Activated naive CD4-positive, alpha-beta T cell treated with anti-CD3 and anti-CD28 coated beads for 36 hours (primary cell): ENCODE measurements around the gene RAB44. TPM values are rescaled to one million over a fixed set of nuclear protein-coding genes. Genes with fewer than 3 reads are reported as not detected.
A peak's percentile ranks its signal among the peaks of the same experiment; 100 is the strongest.

Experiments used
- CTCF ChIA-PET: fragments of 350-600 bp; sonication (Branson Sonifier 250); formaldehyde crosslinking; loops from one replicate; lab custom pipeline; 2021; ENCODE audit warnings: antibody characterized with exemption; lab: Charles Lee
- DNase-seq: peaks from one replicate; pipeline ENCODE4 v3.0.0-alpha.2; 2020
- H3K27ac Mint-ChIP-seq: one replicate; pipeline ENCODE4 v1.8.0; 2021; ENCODE audit warnings: mild to moderate bottlenecking, mixed read lengths
- H3K27me3 Mint-ChIP-seq: one replicate; pipeline ENCODE4 v1.8.0; 2021; ENCODE audit warnings: low read depth, mixed read lengths
- H3K36me3 Mint-ChIP-seq: one replicate; pipeline ENCODE4 v1.8.0; 2021; ENCODE audit warnings: low read depth, mixed read lengths
- H3K4me1 Mint-ChIP-seq: one replicate; pipeline ENCODE4 v1.8.0; 2021; ENCODE audit warnings: low read depth, mixed read lengths
- H3K4me3 Mint-ChIP-seq: one replicate; pipeline ENCODE4 v1.8.0; 2021; ENCODE audit warnings: mild to moderate bottlenecking, moderate library complexity, mixed read lengths
- H3K9me3 Mint-ChIP-seq: one replicate; pipeline ENCODE4 v1.8.0; 2021; ENCODE audit warnings: mixed read lengths
- intact Hi-C: fragments of 100-400 bp; cut with micrococcal nuclease; formaldehyde crosslinking; loops from one replicate; pipeline ENCODE4 v1.15.1; 2023
- total RNA-seq, 2 experiments: library from RNA; stranded (reverse); gene quantifications; one replicate each; pipeline ENCODE4 v1.2.3, GENCODE V29; 2021

The RAB44 gene
- total RNA-seq, 2 experiments from 2014 or later, result 0.05 TPM; not detected in 1

DNA sequence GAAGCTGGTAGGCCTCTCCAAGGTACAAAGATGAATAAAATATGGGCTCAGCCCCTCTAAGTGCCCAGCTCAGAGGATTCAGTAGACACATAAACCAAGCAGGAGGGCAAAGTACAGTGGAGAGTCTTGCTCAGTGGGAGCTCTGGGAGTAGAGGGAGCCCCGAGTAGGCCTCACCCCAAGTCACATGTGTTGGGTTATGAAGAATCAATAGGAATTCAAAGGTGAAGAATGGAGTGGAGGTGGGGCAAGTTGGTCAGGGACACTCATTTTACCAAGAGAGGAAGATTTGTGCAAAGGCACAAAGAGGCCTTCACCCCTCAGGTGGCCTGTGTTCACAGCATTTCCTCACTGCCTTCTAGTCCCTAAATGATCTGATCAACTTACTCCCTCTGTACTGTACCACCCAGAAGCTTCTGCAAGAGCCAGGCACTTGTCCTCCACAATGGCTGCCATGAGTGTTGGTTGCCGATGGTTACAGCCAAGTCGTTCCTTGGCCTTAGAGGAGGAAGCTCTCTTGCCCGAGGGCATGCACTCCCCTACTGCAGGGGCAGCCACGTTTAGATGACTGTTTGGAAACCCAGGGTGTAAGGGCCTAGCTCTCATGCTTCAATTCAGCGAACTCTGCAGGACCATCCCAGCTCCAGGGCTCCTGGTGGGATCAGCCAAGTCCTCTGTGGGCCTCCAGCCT, 25.8 kb upstream of the RAB44 start:
- DNase-seq, result no peak
- H3K9me3 Mint-ChIP-seq, result no peaks in the 10 kb centered on the region
- H3K27me3 Mint-ChIP-seq, result no peaks in the 10 kb centered on the region
- intact Hi-C loops, result no loop called here
- H3K36me3 Mint-ChIP-seq, result no peaks in the 10 kb centered on the region
- H3K27ac Mint-ChIP-seq, result no peak overlapping the region
- CTCF ChIA-PET, result interaction anchor here (0.8 to 2.0 kb wide), 2 partner anchors 48 to 57 kb away, joined by 5 to 6 read pairs; no protein-coding TSS in a partner anchor
- H3K4me3 Mint-ChIP-seq, result no peak overlapping the region
- peaks cover 8% of the 10 kb centered on the region for H3K4me1 Mint-ChIP-seq

- CTCF ChIA-PET, result no interaction called here
- H3K27me3 Mint-ChIP-seq, result peaks cover 11% of the 10 kb centered on the region
- peaks cover 21% of the 10 kb centered on the region for H3K4me1 Mint-ChIP-seq
- H3K4me3 Mint-ChIP-seq, result no peak overlapping the region
- DNase-seq, result no peak
- H3K36me3 Mint-ChIP-seq, result peaks cover 4% of the 10 kb centered on the region
- no peaks in the 10 kb centered on the region for H3K9me3 Mint-ChIP-seq
- no peak overlapping the region for H3K27ac Mint-ChIP-seq
- intact Hi-C loops, result no loop called here
Measured at GRCh38 chr6:36673882-36674281, 23.7 kb upstream of the RAB44 start.

GRCh38 chr6:36674942-36675341, 22.7 kb upstream of the RAB44 start:
- Mint-ChIP-seq H3K27me3 (peaks cover 11% of the 10 kb centered on the region), H3K9me3 (no peaks in the 10 kb centered on the region), H3K4me1 (peaks cover 21% of the 10 kb centered on the region), H3K27ac (no peak overlapping the region), H3K4me3 (no peak overlapping the region), H3K36me3 (peaks cover 4% of the 10 kb centered on the region)
- intact Hi-C loops, result no loop called here
- CTCF ChIA-PET, result interaction anchor here (3.0 kb wide), 1 partner anchor 84 kb away, joined by 10 read pairs; no protein-coding TSS in a partner anchor
- DNase-seq, result no peak

DNA sequence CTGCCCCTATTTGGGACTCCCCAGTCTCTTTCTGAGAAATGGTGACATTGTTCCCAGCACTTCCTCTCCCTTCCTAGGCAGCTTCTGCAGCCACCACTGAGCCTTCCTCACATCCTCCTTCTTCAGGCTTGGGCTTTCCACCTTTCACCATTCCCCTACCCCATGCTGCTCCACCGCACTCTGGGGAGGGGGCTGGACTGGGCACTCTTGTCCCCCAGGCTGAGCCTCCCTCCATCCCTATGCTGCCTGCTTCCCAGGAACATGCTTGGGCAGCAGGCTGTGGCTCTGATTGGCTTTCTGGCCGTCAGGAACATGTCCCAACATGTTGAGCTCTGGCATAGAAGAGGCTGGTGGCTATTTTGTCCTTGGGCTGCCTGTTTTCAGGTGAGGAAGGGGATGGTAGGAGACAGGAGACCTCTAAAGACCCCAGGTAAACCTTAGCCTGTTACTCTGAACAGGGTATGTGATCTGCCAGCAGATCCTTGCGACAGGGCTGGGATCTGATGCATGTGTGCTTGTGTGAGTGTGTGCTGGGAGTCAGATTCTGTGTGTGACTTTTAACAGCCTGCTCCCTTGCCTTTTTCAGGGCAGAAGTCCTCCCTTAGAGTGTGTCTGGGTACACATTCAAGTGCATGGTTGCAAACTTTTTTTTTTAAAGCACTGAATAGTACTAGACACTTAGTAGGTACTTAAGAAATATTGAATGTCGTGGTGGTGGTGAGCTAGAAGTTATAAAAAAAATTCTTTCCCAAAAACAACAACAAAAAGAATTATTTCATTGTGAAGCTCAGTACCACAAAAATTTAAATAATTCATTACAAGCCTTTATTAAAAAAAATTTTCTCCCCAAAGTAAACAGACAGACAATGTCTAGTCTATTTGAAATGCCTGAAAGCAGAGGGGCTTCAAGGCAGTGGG, 21.2 kb upstream of the RAB44 start:
- peak; percentile 24 for DNase-seq
- H3K4me1 Mint-ChIP-seq, result peaks cover 30% of the 10 kb centered on the region
- peaks cover 11% of the 10 kb centered on the region for H3K36me3 Mint-ChIP-seq
- peaks cover 13% of the 10 kb centered on the region for H3K27me3 Mint-ChIP-seq
- CTCF ChIA-PET, result interaction anchor here (0.5 to 3.0 kb wide), 4 partner anchors 61 to 106 kb away, joined by 3 to 10 read pairs (median 3); no protein-coding TSS in a partner anchor
- peak overlapping the region; percentile 67 for H3K4me3 Mint-ChIP-seq
- H3K9me3 Mint-ChIP-seq, result no peaks in the 10 kb centered on the region
- peak overlapping the region; percentile 60 for H3K27ac Mint-ChIP-seq
- intact Hi-C loops, result no loop called here

GRCh38 chr6:36677059-36677749, 20.4 kb upstream of the RAB44 start:
- H3K27me3 Mint-ChIP-seq, result peaks cover 13% of the 10 kb centered on the region
- peaks cover 33% of the 10 kb centered on the region for H3K4me1 Mint-ChIP-seq
- CTCF ChIA-PET, result interaction anchor here (1.2 to 3.0 kb wide), 2 partner anchors 82 to 106 kb away, joined by 3 to 10 read pairs; no protein-coding TSS in a partner anchor
- H3K9me3 Mint-ChIP-seq, result no peaks in the 10 kb centered on the region
- peak overlapping the region; percentile 67 for H3K4me3 Mint-ChIP-seq
- intact Hi-C loops, result no loop called here
- H3K36me3 Mint-ChIP-seq, result peaks cover 11% of the 10 kb centered on the region
- no peak for DNase-seq
- H3K27ac Mint-ChIP-seq, result peak overlapping the region; percentile 50

DNA sequence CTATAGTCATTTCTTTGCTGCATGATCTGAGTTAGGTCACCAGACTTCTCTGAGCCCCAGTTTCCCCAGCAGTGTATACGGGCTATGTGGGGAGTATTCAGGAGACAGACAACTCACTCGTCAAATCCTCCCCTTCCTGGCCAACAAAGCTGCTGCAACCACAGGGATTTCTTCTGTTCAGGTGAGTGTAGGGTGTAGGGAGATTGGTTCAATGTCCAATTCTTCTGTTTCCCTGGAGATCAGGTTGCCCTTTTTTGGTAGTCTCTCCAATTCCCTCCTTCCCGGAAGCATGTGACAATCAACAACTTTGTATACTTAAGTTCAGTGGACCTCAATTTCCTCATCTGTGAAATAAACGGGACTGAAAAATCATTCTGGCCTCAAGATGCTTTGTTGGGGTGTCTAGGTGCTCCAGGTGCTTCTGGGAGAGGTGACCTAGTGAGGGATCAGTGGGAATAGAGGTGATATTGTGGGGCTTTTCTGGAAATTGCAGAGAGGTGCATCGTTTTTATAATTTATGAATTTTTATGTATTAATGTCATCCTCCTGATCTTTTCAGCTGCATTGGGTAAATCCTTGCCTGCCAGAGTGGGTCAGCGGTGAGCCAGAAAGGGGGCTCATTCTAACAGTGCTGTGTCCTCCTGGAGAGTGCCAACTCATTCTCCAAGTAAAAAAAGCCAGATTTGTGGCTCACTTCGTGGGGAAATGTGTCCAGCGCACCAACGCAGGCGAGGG, 19.7 kb upstream of the RAB44 start:
- Mint-ChIP-seq H3K4me1 (peaks cover 40% of the 10 kb centered on the region), H3K9me3 (no peaks in the 10 kb centered on the region), H3K27me3 (peaks cover 13% of the 10 kb centered on the region), H3K36me3 (peaks cover 13% of the 10 kb centered on the region), H3K4me3 (peak overlapping the region; percentile 67), H3K27ac (peak overlapping the region; percentile 50)
- CTCF ChIA-PET, result interaction anchor here (0.6 to 3.0 kb wide), 4 partner anchors 15 to 105 kb away, joined by 3 to 10 read pairs (median 3); no protein-coding TSS in a partner anchor
- intact Hi-C loops, result no loop called here
- DNase-seq, result peak; percentile 57

DNA sequence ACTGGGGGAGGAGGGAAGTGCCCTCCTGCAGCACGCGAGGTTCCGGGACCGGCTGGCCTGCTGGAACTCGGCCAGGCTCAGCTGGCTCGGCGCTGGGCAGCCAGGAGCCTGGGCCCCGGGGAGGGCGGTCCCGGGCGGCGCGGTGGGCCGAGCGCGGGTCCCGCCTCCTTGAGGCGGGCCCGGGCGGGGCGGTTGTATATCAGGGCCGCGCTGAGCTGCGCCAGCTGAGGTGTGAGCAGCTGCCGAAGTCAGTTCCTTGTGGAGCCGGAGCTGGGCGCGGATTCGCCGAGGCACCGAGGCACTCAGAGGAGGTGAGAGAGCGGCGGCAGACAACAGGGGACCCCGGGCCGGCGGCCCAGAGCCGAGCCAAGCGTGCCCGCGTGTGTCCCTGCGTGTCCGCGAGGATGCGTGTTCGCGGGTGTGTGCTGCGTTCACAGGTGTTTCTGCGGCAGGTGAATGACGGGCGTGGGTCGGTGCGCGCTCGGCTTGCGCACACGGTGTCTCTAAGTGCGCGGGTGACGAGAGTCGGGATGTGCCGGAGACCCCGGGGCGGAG, 19.1 kb upstream of the RAB44 start, which contains the start of gene CDKN1A:
TSS of gene CDKN1A (plus strand) at position 227 of the 555 bp plus-strand sequence. CDS start 5,388 bp downstream, outside the sequence.
- CTCF ChIA-PET, result interaction anchor here (1.0 to 1.3 kb wide), 2 partner anchors 16 to 60 kb away, joined by 3 read pairs; no protein-coding TSS in a partner anchor
- H3K4me3 Mint-ChIP-seq, result peak within 1 kb of the TSS; percentile 99
- intact Hi-C loops, result no loop called here
- H3K4me1 Mint-ChIP-seq, result peaks cover 47% of the 10 kb centered on the region
- H3K9me3 Mint-ChIP-seq, result no peaks in the 10 kb centered on the region
- peak within 1 kb of the TSS; percentile 86 for H3K27ac Mint-ChIP-seq
- peak; percentile 81 for DNase-seq
- H3K36me3 Mint-ChIP-seq, result peaks cover 19% of the 10 kb centered on the region
- H3K27me3 Mint-ChIP-seq, result peaks cover 13% of the 10 kb centered on the region

DNA sequence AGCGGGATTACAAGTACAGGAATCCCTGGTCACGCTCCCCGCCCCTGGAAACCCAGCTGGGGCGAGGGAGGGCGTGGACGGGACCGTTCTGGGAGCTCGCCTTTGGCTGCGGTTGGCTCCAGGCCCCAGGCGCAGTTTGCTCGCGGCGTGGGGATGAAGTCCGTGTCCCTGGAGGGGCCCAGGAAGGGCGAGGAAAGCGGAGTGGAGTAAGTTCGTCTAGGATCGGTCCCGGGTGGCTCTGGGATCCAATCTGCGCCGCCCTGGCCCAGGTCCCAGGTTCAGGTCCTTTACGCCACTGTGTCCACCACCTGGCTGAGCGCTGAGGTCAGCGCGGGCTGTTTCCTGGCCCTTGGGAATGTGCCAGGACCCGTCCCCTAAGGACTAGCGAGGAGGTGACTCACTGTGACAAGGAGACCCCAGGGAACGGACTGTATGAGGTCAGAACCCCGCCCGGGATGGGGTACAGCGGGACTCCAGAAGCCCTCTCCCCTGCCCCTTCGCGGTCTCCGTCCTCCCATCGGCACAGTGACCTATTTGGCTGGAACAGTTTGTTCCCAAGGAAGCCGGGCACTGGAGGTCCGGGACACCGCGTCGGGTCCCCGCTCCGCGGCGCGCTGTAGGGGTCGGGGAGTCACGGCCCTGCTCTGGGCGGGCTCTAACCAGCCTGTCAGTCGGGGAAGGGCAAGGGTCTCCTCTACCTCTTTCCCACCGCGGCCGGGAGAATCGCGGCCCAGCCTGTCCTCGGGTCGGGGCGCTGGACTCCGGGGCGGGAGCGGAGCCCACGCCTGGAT, 18.4 kb upstream of the RAB44 start:
- CTCF ChIA-PET, result interaction anchor here (0.7 to 6.1 kb wide), 6 partner anchors 17 to 80 kb away, joined by 3 to 33 read pairs (median 3); no protein-coding TSS in a partner anchor
- peak; percentile 26 for DNase-seq
- H3K9me3 Mint-ChIP-seq, result no peaks in the 10 kb centered on the region
- peaks cover 24% of the 10 kb centered on the region for H3K36me3 Mint-ChIP-seq
- peak overlapping the region; percentile 86 for H3K27ac Mint-ChIP-seq
- intact Hi-C loops, result no loop called here
- peaks cover 13% of the 10 kb centered on the region for H3K27me3 Mint-ChIP-seq
- H3K4me3 Mint-ChIP-seq, result peak overlapping the region; percentile 99
- H3K4me1 Mint-ChIP-seq, result peaks cover 51% of the 10 kb centered on the region

DNA sequence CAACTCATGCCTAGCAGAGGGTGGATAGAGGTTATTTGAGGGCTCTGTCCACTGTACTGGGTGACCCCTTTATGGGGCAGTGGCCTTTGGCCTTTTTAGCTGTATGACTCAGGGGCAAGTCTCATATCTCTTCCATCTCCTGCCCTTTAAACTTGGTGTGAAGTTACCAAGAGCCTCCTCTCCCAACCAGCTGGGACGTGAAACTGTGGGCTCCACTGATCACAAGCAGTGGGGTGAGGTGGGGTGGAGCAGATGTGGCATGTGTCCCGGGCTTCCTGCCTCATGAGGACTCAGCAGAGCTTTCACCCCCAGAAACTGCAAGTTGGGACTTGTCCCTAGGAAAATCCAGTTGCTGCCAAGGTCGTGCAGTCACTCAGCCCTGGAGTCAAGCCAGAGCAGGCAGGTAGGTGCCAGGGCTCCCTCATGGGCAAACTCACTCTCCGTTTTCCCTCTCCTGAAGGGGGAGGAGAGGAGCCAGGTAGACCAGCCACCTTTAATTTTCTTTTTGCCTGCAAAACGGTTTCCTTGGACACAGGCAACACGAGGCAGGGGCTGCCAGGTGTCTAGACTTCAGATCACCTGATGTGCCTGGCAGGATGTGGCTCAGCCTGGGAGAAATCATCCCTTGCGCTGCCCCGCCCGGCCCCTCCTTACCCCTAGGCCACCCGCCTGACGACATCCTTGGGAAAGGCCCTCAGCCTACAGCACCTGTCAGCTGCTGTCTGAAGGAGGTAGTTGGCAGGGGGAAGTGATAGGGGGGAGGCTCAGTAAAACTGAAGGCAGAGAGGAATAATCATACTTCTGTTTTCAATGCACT, 15.1 kb upstream of the RAB44 start:
- peaks cover 8% of the 10 kb centered on the region for H3K27me3 Mint-ChIP-seq
- peaks cover 48% of the 10 kb centered on the region for H3K36me3 Mint-ChIP-seq
- H3K9me3 Mint-ChIP-seq, result no peaks in the 10 kb centered on the region
- peak; percentile 96 for DNase-seq
- intact Hi-C loops, result loop anchor here (1.0 to 5.0 kb wide), 4 partner anchors 13 to 560 kb away; partner anchors contain the start of genes PIM1 and STK38
- H3K27ac Mint-ChIP-seq, result peak overlapping the region; percentile 90
- peak overlapping the region; percentile 63 for H3K4me3 Mint-ChIP-seq
- CTCF ChIA-PET, result interaction anchor here (0.7 to 6.1 kb wide), 9 partner anchors 13 to 100 kb away, joined by 3 to 33 read pairs (median 5); no protein-coding TSS in a partner anchor
- peaks cover 37% of the 10 kb centered on the region for H3K4me1 Mint-ChIP-seq
